GM19025 (cell line): ENCODE results near the gene IGDCC3.
"Not testable (repeated sequence)": the region's sequence is repeated elsewhere in the genome, so short reads cannot be mapped to it uniquely, and the experiment has no call there.

Experiments
- ATAC-seq: cut with Tn5 transposase; IDR thresholded peaks from one replicate; pipeline ENCODE4 v1.9.1; 2021; ENCODE audit warnings: mild to moderate bottlenecking, low read depth, moderate library complexity; ENCODE audit not compliant: unreplicated experiment

IGDCC3 gene

DNA sequence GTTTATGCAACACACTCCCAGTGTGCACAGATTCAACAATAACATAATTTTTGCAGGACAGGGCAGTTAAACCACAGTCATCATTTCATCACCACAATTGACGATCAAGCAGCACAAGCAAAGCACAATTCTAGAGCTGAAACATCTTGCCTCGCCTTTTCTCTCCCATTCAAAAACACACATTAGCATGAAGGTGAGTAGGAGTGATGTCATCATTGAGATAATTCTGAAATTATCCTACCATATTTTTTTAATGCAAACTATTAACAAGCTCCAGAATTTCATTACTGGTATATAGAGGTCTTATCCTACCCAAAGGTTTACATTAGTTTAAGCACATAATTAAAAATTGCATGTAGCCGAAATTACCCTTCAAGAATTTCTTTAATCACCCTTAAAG is 3.5 kb downstream of the IGDCC3 start:
- ATAC-seq, result no peak

DNA sequence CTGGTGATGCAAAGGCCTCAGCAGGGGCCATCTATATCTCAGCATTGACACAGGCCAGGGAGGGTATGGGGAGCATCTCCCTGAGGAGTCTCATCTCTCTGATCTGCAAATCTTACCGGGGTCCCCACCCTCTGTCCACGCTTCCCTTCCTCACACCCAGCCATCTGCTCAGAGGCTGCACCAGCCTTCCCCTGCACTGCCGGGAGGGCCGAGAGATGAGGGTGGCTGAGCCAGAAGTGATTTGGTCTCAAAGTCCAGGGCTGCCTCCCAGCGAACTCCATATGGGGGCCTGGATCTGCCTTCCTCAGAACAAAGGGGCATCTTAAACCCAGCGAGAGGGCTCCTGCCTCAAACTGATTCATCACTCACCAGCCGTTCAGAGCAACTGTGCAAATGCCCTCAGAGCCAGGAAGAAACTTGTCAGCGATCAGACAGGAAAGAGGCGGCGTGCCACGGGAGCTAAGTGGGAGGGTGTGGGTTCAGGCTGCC is 4.6 kb downstream of the IGDCC3 start:
- ATAC-seq, result no peak

DNA sequence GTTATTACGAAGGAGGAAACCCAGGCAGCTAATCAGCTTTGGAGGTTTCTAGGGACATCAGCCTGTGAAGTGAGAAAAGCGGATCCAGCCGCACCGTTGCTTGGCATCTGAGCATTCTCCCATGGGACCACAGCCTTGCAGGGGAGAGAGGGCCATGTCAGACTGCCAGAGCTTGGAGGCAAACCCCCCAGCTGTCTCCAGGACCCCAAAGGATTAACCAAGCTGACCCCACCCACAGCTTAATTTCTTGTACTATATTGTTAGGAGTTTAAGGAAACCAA is 5.1 kb downstream of the IGDCC3 start:
- ATAC-seq, result no peak

DNA sequence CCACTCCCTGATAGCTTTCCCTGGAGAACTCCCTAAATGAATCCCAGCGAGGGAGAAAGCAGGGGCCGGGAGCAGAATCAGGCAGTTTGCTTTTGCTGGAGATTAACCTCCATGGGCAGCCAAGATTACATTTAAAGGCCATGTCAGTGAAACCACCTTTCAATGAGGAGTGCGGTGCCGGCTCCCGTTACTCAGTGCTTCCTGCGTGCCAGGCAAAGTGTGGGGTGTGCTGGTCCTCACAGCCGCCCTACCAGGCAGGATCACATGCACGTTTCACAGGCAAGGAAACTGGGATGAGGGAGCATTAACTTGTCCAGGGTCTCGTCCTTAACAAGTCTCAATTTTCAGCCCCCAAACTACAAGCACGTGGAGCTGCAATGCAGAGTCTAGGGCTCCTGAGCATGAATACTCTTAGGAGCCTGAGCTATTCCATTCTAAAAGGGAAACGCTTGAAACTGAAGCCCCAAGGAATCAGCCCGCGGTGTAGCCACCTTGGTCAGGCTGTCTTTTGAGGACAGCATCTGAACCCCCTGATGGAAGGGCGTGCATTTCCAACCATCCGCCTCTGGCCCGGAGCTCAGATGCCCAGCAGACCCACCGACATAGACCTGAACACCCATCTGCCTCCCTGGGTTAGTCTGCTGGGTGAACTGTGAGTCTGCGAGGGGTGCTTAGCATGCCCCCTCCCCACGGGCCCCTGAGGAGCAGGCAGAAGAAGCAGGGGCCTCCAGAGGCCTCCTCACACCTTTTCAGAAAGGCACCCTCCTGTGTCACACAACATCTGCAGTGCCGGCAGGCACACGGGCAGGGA is 5.6 kb downstream of the IGDCC3 start:
- ATAC-seq, result no peak

DNA sequence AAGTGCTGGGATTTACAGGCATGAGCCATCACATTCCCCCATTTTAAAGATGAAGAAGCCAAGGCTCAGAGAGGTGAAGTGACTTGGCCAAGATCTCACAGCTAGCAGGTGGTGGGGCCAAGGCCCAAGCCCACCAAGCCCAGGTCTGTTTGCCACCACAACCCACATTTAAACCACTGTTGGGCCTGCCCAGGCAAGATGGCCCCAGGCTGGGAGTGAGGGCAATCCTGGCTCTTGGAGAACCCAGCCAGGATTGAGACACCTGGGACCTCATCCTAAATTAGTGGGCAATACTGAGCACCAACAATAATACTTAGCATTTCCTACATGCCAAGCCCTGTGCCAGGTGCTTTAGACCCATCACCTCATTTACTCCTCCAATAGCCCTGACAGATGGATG is 6.9 kb downstream of the IGDCC3 start:
- no peak for ATAC-seq

DNA sequence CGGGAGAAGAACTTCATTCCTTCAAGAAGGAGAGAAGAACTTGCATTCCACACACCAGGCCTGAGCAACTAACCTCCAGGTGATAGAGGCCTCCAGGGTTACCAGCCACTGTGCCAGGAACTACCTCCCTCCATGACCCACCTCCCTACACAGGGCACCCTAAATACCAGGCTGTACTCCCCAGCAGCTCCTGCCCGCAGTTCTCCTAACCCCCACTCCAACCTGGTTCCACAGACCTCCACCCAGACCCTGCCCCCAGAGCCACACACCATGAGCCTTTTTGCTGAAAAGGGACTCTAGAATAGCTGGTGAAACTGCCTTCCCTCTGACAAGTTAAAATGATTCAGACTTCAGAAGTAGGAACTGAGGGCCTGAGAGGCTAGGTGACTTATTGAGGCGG is 8.2 kb downstream of the IGDCC3 start:
- ATAC-seq, result no peak

DNA sequence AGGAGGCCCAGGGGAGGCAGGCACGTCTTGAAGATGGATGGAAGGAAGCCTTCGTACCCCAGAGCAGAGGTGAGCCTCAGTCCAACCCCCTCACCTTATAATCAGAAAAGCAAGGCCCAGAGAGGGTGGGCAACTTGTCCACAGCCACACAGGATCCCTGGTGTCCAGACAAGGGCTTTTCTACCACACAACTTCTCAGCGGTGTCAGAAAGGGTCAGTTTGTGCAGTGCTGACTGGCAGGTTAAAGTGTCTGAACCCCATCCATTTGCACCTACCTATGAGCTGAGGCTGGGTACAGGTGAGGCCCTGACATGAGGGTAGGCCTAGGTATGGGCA is 8.6 kb downstream of the IGDCC3 start:
- no peak for ATAC-seq

DNA sequence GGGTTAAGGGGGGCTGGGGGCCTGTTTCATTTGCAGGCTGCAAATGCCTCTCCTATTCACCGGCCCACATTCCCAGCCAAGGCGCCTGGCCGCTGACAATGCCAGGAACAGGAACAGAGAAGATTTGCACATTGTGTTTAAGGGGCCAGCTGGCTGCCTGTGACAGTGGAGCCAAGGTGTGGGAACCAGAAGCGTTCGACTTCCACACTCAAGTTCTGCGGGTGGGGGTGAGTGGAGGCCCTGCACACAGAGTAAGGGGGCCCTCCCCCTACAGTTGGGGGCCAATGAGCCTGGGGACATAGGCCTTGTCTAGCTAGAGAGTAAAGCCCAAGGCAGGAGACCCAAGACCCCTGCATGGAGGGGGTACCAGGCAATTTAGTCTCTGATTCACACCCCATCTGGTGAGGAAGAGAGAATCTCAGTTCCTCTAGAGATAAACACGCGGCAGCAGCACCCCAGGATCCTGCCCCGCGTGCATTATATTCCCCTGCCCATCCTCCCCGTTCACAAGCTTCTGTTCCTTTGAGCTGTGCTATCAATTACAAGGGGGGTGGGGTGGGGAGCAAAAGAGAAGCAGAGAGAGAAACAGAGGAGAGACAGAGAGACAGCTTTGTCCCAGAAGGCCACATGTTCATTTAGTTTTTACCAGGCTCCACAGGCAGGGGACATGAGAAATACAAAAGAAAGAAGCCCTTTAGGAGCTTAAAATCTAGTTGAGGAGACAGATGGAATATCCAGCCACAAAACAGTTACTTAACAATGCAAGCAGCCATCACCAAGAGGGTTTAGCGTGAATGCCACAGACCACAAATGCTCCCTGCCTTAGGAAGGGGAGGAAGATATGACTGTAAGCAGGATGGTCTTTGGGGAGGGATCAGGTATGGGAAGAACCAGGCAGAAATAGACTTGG is 9.2 kb downstream of the IGDCC3 start:
- ATAC-seq, result no peak

DNA sequence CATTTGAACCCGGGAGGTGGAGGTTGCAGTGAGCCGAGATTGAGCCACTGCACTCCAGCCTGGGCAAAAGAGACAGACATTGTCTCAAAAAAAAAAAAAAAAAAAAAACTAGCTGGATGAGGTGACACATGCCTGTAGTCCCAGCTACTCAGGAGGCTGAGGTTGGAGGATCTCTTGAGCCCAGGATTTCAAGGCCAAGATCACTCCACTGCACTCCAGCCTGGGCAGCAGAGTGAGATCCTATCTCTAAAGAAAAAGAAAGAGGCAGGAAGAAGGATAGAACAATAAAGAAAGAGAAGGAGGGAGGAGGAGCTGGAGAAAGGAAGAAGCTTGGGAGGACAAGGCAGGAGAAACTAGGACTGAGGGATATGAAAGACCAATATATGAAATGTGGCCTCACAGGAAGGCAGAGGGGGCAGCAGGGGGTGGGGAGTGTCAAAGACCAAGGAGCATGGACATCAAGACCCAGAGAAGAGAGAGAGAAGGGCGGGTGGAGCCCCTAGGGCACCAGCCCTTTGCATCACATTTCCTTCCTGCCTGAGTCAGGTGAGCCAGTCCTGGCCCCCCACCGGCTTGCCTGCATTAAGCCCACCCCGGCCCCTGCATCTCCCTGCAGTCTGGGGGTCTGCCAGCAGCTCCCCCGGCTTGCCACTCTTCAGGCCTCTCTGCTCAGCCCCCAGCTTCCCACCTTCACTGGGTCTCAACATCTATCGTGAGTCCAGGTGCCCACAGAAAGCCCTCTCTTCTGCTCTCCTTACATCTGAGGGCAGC is 11.5 kb downstream of the IGDCC3 start:
- no peak for ATAC-seq

DNA sequence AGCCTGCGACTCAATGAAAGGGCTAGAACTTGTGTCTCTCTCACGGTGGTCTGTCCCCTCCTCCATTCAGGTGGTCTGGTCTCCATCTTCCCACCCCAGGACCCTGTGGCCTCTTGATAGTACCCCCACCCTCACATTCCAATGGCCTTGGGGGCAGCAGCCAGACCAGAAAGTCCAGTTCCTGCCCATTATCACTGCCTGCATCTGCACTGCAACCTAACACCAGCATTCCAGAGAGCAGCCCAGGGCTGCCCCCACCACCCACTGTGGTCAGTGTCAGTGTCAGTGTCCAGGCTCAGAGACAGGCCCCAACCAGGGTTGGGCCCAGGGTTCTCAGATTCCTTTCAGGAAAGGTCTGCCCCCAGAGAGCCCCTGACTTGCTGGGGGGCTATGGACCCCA is 12.6 kb downstream of the IGDCC3 start:
- no peak for ATAC-seq

DNA sequence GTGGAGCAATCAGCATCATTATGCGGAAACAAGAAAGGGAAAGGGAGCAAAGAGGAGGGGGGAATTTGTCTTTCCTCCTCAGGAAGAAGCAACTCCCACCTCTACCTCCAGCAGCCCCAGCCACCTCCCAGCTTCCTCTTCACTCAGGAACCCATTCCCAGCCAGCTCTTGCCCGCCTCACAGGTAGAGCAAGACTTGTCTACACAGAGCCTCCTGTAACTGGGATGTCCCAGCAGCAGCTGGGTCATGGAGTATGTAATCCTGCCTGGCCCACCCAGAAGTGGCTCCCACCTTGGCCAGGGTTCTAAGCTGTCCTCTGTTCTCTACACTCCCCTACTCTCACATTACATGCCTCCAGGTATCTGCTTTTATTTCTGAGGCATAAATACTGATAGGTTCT is 14.0 kb downstream of the IGDCC3 start:
- no peak for ATAC-seq

DNA sequence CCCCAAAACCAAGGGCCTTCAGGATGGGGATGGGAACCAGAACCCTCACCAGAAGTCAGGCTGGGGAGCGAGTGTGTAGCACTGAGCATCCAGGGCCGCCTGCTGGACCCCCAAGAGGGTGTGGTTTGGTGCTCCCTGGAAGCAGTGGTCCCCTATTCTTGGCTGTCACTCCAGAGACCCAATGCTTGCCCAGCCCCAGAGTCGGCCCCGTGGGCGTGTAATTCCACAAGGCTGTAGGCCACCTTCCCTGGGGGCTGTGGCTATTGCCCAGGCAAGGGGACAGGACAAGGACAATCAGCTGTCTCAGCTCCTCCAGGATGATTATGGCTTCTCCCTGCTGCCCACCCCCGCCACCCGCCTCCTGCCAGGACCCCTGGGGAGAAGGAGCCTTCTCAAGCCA is 14.5 kb downstream of the IGDCC3 start:
- ATAC-seq, result no peak

DNA sequence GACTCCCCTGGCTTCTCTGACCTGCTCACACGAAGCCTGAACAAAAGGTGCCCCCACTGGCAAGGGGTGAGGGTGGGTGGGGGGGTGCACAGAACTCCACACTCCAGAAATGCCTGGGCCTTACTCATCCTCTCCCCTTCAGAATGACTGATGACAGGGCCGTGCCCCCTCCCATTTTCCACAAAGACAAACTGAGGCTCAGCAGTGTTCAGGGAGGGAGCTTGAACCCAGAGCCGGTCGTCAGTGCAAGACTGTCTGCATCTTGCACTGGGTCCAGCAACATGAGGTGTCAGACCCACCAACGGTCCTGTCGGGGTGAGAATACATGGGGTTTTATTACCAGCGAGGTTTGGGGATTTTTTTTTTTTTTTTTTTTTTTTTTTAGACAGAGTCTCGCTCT is 15.3 kb downstream of the IGDCC3 start:
- ATAC-seq, result no peak

DNA sequence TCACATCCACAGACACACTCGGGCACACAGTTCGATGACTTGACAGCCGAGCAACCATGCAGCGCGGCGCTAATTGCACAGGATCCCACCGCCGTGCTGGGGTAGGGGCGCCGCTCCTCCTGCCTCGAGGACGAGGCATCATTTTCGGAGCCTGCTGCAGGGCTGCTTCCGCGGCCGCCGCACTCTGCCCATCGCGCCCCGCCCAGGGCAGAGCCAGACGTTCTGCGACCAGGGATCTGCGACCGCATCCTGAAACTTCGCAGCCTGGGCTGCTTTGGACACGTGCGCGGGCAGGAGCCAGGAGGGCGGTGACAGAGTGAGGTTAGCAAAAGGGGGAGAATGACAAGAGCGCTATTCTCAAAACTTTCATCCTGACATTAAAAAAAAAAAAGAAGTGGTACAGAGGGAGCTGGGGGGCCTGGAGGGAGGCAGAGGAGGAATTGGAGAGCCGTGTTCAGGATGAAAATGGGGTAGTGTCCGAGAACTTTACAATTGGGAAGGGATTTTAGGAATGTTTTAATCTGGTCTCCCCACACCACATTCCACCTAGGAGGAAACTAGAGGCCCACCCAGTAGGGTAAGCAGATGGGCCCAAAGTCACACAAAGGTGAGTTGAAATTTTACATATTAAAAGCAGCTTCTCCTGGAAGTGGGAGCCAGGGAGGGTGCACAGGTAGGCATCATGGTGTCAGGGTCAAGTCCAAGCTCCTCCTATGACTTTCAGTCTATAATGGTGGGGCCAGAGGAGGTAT is 15.9 kb downstream of the IGDCC3 start:
- ATAC-seq, result no peak

DNA sequence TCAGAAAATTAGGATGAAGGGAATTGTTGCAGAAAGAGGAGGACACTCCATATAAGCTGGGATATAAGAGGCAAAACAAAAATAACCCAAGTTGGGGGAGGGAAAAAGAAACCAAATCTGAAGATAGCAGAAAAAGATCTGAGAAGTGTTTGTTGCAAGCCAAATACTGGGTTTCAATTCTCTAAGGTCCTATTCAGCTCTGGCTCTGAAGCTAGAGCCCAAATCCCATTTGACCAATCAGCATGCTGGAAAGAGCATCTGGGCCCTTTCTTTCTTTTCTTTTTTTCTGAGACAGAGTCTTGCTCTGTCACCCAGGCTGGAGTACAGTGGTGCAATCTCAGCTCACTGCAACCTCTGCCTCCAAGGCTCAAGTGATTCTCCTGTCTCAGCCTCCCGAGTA is 17.3 kb downstream of the IGDCC3 start:
- ATAC-seq, result no peak

DNA sequence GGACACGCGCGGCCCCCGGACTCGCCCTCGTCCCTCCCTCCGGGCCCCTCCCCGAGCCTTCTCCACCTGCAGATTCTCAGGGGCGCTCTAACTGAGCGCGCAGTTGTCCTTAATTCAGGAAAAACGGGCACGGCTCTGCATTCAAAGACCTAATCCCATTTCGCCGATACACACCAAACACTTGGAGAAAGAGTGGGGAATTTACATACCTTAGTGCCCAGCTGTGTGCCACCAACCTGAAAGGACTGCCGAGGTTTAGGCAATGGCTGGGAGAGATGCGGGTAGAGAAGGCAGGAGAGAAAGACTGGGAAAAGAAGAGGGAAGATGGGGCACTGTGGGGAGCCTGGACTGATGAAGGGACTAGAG is 21.8 kb downstream of the IGDCC3 start:
- ATAC-seq, result no peak

DNA sequence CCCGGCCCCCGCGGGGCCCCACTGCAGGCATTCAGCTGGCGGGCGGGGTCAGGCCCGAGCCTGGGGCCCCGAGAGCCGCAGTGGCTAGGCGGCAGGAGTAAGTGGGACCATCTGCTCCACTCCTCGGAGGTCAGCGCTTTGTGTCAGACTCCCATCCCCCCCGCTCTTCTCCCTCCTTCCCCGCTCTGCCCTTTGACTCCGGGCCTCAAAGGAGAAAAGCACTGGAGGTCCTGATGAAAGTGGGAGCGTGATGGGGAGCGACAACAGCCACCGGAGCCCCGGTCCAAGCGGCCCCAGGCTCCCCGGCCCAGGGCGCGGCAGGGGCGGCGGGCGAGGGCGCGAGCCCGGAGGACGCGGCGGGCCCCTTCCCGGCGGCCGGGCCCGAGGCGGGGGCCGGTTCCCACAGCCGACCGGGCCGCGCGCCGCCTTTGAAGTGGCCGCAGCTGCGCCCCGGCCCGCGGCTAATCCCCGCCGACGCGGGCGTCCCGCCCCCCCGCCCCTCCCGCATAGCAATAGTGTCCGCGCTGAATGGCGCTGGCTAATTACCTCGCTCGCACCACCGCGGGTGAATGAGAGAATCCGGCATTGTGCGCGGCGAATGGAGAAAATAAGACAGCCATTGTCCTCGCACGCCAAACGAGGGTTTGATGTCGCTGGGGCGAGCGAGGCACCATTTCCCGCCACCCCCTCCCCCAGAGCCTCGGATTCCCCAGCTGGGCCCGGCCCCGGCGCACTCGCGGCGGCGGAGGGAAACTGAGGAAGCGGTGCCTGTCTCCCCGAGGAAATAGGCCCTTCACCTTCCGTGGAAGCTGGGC is 22.4 kb downstream of the IGDCC3 start:
- no peak for ATAC-seq

DNA sequence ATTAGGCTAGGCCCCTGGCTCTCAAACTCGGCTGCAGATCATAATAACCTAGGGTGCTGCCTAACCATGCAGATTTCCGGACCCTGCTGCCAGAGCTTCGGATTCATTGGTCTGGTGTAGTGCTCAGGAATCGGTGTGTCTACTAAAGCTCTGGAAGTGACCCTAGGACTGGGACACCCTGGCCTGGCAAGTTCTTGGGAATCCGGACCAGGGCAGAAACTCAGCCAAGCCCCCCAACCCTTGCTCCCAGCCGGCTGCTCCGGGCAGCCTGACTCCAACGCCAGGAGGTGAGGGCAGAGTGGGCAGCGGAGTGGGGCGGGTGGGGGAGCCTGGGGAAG is 23.0 kb downstream of the IGDCC3 start:
- no peak for ATAC-seq

DNA sequence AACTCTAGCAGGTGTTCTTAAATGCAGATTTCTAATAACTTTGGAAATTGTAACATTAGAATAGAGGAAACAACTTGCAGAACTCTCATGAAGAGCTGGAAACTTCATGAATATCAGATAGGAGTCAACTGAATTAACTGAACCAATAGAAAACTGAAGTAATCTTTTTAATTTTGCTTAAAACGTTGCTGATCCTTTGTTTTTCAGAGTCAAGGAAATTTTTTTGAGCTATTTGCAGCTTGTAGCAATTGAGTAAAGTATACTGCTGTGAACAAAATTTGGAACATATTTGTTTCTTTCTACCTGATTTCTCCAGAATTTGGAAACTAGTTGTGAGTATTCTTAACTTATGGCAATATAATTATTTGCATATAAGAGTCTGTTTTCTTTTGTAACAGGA is 25.8 kb downstream of the IGDCC3 start:
- ATAC-seq, result not testable (repeated sequence)

DNA sequence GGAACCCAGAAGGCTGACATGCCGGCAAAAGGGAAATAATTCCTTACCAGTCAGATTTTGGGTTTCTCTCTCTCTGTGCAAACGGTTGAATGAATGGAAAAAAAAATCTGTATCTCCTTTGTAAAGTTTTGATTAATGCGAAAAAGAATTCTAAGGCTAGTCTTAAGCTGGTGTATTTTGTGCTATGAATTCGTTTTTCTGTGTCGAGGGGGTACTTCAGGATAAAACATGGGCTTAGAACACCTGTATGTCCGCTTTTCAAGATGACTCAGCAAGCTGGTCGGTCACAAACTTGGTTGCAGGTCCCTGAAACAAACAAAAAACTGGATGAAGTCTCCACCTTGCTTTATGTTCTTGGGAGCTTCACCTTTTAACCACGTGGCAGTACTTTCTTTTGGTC is 28.5 kb downstream of the IGDCC3 start:
- no peak for ATAC-seq
